Measurements from ENCODE around the gene ZNF800. TPM values are rescaled to one million over a fixed set of nuclear protein-coding genes. Genes with fewer than 3 reads are reported as not detected.

Gene ZNF800
- polyA plus RNA-seq, 1 of the 3 experiments (the other 2 are of a cell fraction) = 9.2 TPM

DNA sequence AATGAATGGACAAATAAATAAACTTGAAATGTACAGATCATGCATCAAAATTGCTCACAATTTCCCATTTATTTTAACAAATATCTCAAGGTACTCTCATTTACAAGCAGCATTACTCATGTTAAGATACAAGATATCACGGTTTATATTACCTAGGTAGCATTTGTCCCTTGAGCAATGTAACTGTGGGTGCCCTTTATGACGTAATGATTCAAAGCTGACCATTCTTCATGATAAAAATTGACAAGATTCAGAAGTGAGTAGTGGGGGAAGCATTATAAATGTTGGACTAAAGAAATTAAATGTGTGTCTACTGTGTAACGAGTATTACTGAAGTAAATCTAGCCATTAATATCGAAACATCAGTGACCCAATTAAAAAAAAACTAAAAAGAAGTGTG lies 71.5 kb downstream of the ZNF800 start (continued):
- TF ChIP-seq, protein P1, sequence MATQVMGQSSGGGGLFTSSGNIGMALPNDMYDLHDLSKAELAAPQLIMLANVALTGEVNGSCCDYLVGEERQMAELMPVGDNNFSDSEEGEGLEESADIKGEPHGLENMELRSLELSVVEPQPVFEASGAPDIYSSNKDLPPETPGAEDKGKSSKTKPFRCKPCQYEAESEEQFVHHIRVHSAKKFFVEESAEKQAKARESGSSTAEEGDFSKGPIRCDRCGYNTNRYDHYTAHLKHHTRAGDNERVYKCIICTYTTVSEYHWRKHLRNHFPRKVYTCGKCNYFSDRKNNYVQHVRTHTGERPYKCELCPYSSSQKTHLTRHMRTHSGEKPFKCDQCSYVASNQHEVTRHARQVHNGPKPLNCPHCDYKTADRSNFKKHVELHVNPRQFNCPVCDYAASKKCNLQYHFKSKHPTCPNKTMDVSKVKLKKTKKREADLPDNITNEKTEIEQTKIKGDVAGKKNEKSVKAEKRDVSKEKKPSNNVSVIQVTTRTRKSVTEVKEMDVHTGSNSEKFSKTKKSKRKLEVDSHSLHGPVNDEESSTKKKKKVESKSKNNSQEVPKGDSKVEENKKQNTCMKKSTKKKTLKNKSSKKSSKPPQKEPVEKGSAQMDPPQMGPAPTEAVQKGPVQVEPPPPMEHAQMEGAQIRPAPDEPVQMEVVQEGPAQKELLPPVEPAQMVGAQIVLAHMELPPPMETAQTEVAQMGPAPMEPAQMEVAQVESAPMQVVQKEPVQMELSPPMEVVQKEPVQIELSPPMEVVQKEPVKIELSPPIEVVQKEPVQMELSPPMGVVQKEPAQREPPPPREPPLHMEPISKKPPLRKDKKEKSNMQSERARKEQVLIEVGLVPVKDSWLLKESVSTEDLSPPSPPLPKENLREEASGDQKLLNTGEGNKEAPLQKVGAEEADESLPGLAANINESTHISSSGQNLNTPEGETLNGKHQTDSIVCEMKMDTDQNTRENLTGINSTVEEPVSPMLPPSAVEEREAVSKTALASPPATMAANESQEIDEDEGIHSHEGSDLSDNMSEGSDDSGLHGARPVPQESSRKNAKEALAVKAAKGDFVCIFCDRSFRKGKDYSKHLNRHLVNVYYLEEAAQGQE (IDR thresholded peaks at IDR 0.05; ENCODE audit: low read depth, low read length) = no peak

Other genes with a start within 250 kb of the ZNF800 start
- gene GRM8, start 139.8 kb downstream of the ZNF800 start, polyA plus RNA-seq (2012; rRNA removed) = 0.10 and 0.15 TPM in 2 replicates
- gene GCC1, start 192.9 kb upstream of the ZNF800 start, polyA plus RNA-seq (2012; rRNA removed) = 8.4 and 10.3 TPM in 2 replicates
- 466 and 562 TPM in 2 replicates for gene ARF5, start 195.7 kb upstream of the ZNF800 start, polyA plus RNA-seq (2012; rRNA removed)
- gene FSCN3, start 201.0 kb upstream of the ZNF800 start, polyA plus RNA-seq (2012; rRNA removed) = 2.4 and 2.5 TPM in 2 replicates
- gene PAX4, start 225.4 kb upstream of the ZNF800 start, polyA plus RNA-seq (2012; rRNA removed) = not detected in 2 replicates